HG03280 (cell line): Measurements from ENCODE around the gene TLE3.
"Not testable (repeated sequence)": the region's sequence is repeated elsewhere in the genome, so short reads cannot be mapped to it uniquely, and the experiment has no call there.

Experiments used
- ATAC-seq: cut with Tn5 transposase; IDR thresholded peaks from one replicate; pipeline ENCODE4 v1.9.1; 2021; ENCODE audit warnings: mild to moderate bottlenecking, moderate library complexity; ENCODE audit not compliant: unreplicated experiment

TLE3 gene

GRCh38 chr15:70097321-70098152 lies at the start of gene TLE3:
TLE3 (minus strand) TSS chr15:70097917; CDS start chr15:70096798, 1,119 bp downstream.
- ATAC-seq, result peak; percentile 56

GRCh38 chr15:70147178-70147760 lies 49.6 kb upstream of the TLE3 start:
- no peak for ATAC-seq

- ATAC-seq, result no peak
Observed at GRCh38 chr15:70146771-70147170, 49.1 kb upstream of the TLE3 start.

GRCh38 chr15:70146162-70146561 lies 48.4 kb upstream of the TLE3 start:
- no peak for ATAC-seq

- ATAC-seq, result no peak
Observed at GRCh38 chr15:70145261-70145660, 47.5 kb upstream of the TLE3 start.

- ATAC-seq, result no peak
Observed at GRCh38 chr15:70142322-70143191, 44.8 kb upstream of the TLE3 start.

GRCh38 chr15:70142072-70142321 lies 44.3 kb upstream of the TLE3 start:
- ATAC-seq, result no peak

DNA sequence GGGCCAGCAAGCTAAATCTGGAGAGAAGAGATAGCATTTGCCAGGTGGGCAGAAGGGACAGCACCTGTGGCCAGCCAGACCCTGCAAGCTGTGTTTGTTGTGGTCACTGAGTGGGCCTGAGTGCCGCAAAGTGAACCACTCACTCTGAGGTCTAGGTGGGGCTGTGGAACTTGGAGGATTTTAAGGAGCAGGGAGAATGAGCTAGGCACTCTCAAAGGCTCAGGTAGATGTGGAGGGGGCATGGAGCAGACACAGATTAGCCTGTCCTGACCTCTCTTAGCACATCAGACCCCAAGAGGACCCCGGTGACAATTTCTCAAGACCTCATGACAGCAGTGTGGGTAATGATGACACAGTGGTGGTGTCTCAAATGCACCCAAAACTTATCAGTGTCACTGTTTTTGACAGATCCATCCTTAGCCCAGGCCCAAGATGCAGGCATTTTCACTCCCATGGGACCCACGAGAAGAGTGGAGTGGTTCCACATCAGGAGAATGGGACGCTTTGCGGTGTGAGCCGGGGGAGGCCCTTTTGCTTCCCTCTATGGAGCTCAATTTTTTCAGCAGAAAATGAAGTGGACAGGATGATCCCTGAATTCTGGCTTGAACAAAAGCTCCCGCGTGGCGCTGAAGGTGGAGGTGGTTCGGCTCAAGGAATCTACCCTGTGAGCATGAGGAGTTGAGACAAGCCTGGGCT lies 43.8 kb upstream of the TLE3 start:
- ATAC-seq, result no peak

GRCh38 chr15:70140543-70141375 lies 43.0 kb upstream of the TLE3 start:
- ATAC-seq, result no peak

GRCh38 chr15:70140025-70140542 lies 42.4 kb upstream of the TLE3 start:
- ATAC-seq, result no peak

GRCh38 chr15:70137967-70138366 lies 40.2 kb upstream of the TLE3 start:
- ATAC-seq, result no peak

DNA sequence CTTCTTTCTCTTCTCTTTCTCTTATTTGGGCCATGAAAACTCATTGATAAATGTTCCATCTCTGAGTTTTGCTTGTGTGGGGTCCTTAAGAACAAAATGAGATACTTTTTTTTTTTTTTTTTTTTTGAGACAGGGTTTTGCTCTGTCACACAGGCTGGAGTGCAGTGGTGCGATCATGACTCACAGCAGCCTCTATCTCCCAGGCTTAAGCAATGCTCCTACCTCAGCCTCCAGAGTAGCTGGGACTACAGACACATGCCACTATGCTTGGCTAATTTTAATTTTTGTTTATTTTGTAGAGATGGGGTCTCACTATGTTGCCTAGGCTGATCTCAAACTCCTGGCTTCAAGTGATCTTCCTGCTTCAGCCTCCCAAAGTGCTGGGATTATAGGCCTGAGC lies 39.3 kb upstream of the TLE3 start:
- not testable (repeated sequence) for ATAC-seq

- no peak for ATAC-seq
Observed at GRCh38 chr15:70133781-70134421, 36.2 kb upstream of the TLE3 start.

GRCh38 chr15:70133296-70133695 lies 35.6 kb upstream of the TLE3 start:
- ATAC-seq, result no peak

GRCh38 chr15:70132571-70132970 lies 34.9 kb upstream of the TLE3 start:
- ATAC-seq, result no peak

- no peak for ATAC-seq
Observed at GRCh38 chr15:70132139-70132538, 34.4 kb upstream of the TLE3 start.

GRCh38 chr15:70128414-70129140 lies 30.9 kb upstream of the TLE3 start:
- no peak for ATAC-seq

- ATAC-seq, result no peak
Observed at GRCh38 chr15:70127770-70128413, 30.2 kb upstream of the TLE3 start.
